Bronchial epithelial cell (primary cell): ENCODE results near the gene DMPK. TPM values are rescaled to one million over a fixed set of nuclear protein-coding genes. Genes with fewer than 3 reads are reported as not detected.

Experiments
- DNase-seq: peaks from one replicate; pipeline ENCODE4 v3.0.0-alpha.2; 2010; ENCODE audit warnings: low read depth
- FAIRE-seq: peaks from 2 replicates; lab custom pipeline; 2011; peaks lifted over from hg19 to GRCh38; lab: Jason Lieb, UNC
- H3K27me3 ChIP-seq: 2 replicates; pipeline ENCODE4 v1.5.1; 2011; ENCODE audit warnings: low read length; ENCODE audit not compliant: control insufficient read depth, insufficient read depth
- H3K36me3 ChIP-seq: 2 replicates; pipeline ENCODE4 v1.5.1; 2011; ENCODE audit warnings: low read length; ENCODE audit not compliant: control insufficient read depth, insufficient read depth
- H3K4me3 ChIP-seq: 2 replicates; pipeline ENCODE4 v1.5.1; 2011; ENCODE audit warnings: mild to moderate bottlenecking, low read depth, low read length, control low read depth
- CTCF ChIP-seq: IDR thresholded peaks from 2 replicates; pipeline ENCODE4 v1.5.1; 2011; ENCODE audit warnings: mild to moderate bottlenecking, moderate library complexity, low read length, control low read depth, inconsistent platforms; ENCODE audit not compliant: insufficient read depth, severe bottlenecking
- total RNA-seq: library from RNA; depleted of rRNA; stranded (reverse); fragments of >200 nt; gene quantifications from 2 replicates; pipeline ENCODE4 v1.2.1, GENCODE V29; 2014

Gene DMPK
- total RNA-seq, 1 donor from 2014 or later, result 4.7 TPM

GRCh38 chr19:45817725-45818301 is 35.5 kb upstream of the DMPK start:
- no peak for TF ChIP-seq CTCF
- FAIRE-seq, result no peak
- peak; percentile 22 for DNase-seq
- Histone ChIP-seq H3K27me3 (no peaks in the 10 kb centered on the region), H3K36me3 (peaks cover 6% of the 10 kb centered on the region), H3K4me3 (no peak overlapping the region)

GRCh38 chr19:45817010-45817724 is 34.9 kb upstream of the DMPK start:
- peak; percentile 98 for TF ChIP-seq CTCF
- H3K4me3 ChIP-seq, result no peak overlapping the region
- peak; percentile 83 for DNase-seq
- peaks cover 6% of the 10 kb centered on the region for H3K36me3 ChIP-seq
- FAIRE-seq, result no peak
- no peaks in the 10 kb centered on the region for H3K27me3 ChIP-seq

GRCh38 chr19:45816236-45817009 is 34.1 kb upstream of the DMPK start:
- TF ChIP-seq CTCF, result no peak
- H3K36me3 ChIP-seq, result peaks cover 6% of the 10 kb centered on the region
- FAIRE-seq (no peak), DNase-seq (no peak)
- no peaks in the 10 kb centered on the region for H3K27me3 ChIP-seq
- H3K4me3 ChIP-seq, result no peak overlapping the region

- no peak for TF ChIP-seq CTCF
- no peak overlapping the region for H3K4me3 ChIP-seq
- DNase-seq (no peak), FAIRE-seq (no peak)
- peaks cover 3% of the 10 kb centered on the region for H3K36me3 ChIP-seq
- H3K27me3 ChIP-seq, result no peaks in the 10 kb centered on the region
These were observed 33.4 kb upstream of the DMPK start for GRCh38 chr19:45815481-45816216.

GRCh38 chr19:45814851-45815480 is 32.7 kb upstream of the DMPK start, which contains the start of gene RSPH6A:
Gene RSPH6A (minus strand): TSS chr19:45815308. CDS start chr19:45815176, 132 bp downstream.
- TF ChIP-seq CTCF, result no peak
- DNase-seq, result no peak
- FAIRE-seq, result no peak
- Histone ChIP-seq H3K4me3 (no peak within 1 kb of the TSS), H3K36me3 (peaks cover 3% of the 10 kb centered on the region), H3K27me3 (no peaks in the 10 kb centered on the region)
